Measurements from ENCODE around the gene PRSS36.
"Not testable (repeated sequence)": the region's sequence is repeated elsewhere in the genome, so short reads cannot be mapped to it uniquely, and the experiment has no call there.

The PRSS36 gene

DNA sequence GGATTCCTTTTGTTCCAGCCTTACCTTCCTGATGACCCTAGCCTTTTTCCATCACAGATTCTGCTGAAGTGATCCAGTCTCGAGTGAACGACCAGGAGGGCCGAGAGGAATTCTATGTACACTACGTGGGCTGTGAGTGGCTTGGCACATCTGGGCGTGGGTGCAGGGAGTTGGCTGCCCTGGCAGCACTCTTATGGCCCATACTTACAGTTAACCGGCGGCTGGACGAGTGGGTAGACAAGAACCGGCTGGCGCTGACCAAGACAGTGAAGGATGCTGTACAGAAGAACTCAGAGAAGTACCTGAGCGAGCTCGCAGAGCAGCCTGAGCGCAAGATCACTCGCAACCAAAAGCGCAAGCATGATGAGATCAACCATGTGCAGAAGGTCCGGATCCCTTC is 29.7 kb downstream of the PRSS36 start:
- no peak for DNase-seq (ENCODE audit: low read depth in 2 of 2)

DNA sequence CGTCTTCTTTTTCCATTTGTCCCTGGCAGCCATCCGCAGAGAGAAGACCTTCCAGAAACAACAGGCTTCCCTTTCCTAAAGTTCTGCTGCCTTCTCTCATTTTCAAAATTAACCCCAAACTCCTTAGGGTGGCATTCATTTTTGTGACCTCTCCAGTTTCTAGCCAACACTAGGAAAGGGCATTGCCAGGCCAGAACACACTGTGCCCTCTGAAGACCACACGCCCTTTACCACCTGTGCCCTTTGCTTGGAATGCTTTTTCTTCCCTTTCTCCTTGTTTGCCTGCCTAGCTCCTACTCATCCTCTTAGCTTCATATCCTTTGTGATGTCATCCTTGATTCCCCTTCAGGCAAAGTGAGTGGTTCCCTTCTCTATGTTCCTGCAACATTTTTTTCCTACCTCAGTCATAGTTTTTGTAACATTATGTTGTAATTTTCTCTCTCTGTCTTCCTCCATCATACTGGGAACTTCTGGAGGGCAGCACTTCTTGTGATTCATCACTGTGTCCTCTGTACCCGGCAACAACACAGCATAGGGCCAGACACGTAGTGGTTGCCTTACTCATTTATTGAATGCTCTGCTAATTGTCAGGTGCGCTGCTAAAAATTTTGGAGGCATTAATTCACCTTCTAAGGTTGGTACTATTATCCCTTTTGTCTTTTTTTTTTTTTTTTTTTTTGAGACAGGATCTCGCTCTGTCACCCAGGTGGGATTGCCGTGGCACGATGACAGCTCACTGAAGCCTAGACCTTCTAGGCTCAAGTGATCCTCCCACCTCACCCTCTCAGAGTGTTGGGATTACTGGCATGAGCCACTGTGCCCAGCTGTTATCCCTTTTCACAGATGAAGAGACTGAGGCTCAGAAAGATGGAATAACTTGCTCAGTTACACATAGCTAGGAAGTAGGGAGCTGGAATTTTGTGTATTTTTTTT is 31.4 kb downstream of the PRSS36 start:
- DNase-seq (ENCODE audit: low read depth in 2 of 2): no peak

DNA sequence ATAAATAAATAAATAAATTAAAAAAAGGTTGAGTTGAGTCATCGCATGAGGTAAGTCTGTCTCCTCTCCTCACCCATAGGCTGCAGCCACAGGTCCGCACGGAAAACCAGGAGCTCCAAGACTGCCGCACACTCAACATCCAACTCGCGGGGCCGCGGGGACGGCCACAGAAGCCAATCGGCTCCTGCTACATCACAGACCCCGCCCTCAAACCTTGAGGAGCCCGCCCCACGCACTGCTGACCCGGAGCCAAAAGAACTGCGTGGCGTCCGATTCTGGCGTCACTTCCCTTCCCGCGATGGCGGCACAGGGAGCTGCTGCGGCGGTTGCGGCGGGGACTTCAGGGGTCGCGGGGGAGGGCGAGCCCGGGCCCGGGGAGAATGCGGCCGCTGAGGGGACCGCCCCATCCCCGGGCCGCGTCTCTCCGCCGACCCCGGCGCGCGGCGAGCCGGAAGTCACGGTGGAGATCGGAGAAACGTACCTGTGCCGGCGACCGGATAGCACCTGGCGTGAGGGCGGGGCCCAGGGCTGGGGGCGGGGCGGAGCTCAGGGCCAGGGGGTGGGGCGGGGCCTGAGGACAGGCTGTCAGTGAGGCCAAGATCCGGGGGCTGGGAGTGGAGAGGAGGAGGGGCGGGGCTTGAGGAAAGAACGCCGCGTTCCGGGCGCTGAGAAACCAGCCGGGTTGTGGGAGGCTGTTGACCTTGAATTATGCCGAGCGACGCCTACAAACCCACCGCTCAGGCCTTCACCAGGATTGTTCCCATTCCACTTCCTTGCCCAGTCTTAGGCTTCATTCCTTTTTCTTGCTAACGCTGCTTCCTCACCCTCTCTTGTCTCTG is 32.3 kb downstream of the PRSS36 start, which contains the start of gene KAT8:
TSS of gene KAT8 (plus strand) at position 281 of the 839 bp plus-strand sequence. CDS start at position 299, 18 bp downstream.
- peak; percentile 94 to 98 for DNase-seq (ENCODE audit: low read depth in 2 of 2)

DNA sequence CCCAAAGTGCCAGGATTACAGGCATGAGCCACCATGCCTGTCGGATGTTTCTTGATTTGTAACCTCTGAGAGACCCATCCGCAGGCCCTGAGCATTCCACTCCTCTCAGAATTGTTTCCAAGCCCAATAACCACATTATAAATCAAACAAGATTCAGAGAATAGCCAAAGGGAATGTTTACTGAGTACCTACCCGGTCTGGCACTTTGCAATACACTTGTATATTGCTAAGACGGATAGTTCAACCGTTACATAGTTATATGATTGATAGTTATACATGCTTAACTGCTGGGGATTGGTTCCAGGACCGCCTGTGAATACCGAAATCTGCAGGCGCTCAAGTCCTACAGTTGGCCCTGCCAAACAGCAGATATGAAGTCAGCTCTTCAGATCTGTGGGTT is 35.4 kb downstream of the PRSS36 start:
- DNase-seq (ENCODE audit: low read depth in 2 of 2): no peak

DNA sequence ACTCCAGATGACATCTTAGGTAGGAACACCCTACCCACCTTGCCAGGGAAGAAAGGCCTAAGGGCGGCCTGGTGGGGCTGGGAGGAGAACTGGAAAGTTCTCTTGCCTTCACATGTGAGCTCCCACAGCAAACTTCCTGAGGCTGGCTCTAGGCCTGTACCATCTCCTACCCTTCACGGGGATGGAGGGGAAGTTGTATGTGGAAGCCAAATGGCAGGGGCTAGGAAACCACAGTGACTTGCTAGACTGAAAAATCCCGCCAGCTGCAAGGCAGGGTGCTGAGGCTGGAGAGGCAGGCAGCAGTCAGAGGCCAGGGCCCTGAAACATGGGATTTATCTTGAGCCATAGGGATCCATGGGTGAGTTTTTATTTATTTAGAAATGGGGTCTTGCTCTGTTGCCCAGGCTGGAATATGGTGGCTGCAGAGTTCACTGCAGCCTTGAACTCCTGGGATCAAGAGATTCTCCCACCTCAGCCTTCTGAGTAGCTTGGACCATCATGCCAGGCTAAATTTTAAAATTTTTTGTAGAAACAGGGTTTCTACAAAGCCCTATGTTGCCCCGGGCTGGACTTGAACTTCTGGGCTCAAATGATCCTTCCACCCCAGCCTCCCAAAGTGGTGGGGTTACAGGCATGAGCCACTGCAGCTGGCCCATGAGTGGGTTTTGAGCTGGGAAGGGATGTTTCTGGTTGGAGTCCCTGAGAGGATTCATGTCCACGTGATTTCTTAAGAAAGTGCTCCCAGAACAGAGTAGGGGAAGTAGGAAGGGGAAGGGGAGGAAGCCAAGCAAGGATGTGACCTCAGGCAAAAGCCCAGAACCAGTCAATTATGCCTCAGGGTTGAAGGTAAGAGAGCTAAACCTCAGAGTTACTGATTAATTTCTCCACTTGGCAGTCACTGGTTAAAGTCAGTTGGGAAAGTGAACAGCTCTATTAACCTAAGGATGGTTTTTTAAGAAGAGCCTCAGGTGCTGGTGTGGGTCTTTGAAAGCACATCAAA is 36.4 kb downstream of the PRSS36 start:
- no peak for DNase-seq (ENCODE audit: low read depth in 2 of 2)

DNA sequence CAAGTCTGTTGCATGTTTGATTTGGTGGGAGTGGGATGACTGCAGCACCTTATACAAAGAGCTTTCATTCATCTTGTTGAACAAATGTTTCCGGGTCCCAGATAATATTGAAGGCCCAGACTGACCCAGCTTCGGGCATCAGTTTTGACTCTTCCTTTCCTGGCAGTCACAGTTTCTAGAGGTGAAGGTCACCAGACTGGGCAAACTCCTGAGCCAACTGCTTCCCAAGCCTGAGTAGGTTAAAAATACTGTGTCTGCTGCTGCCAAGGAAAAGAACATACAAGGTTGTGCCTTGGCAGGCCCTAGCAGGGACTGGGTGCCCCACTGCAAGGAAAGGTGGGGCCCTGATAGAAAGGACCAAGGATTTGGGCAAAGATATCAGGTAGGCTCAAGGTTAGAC is 37.2 kb downstream of the PRSS36 start:
- DNase-seq (ENCODE audit: low read depth in 2 of 2): no peak

DNA sequence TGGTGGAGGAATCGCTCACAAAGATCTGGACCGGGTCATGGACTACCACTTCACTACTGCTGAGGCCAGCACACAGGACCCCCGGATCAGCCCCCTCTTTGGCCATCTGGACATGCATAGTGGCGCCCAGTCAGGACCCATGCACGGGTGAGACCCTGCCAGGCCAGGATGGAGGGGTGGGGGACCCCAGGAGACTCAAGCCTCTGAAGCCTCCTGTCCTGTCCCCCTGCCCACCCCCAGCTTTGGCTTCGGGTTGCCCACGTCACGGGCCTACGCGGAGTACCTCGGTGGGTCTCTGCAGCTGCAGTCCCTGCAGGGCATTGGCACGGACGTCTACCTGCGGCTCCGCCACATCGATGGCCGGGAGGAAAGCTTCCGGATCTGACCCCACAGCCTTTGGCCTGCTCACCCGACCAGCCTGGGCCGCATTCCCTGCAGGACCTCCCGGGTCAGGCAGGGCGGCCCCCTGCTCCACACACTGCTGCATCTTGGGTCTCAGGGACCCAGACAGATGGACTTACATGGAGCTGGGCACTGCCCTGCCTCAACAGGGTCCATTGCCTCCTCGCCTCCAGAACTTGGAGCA is 37.9 kb downstream of the PRSS36 start:
- DNase-seq (ENCODE audit: low read depth in 2 of 2): no peak

DNA sequence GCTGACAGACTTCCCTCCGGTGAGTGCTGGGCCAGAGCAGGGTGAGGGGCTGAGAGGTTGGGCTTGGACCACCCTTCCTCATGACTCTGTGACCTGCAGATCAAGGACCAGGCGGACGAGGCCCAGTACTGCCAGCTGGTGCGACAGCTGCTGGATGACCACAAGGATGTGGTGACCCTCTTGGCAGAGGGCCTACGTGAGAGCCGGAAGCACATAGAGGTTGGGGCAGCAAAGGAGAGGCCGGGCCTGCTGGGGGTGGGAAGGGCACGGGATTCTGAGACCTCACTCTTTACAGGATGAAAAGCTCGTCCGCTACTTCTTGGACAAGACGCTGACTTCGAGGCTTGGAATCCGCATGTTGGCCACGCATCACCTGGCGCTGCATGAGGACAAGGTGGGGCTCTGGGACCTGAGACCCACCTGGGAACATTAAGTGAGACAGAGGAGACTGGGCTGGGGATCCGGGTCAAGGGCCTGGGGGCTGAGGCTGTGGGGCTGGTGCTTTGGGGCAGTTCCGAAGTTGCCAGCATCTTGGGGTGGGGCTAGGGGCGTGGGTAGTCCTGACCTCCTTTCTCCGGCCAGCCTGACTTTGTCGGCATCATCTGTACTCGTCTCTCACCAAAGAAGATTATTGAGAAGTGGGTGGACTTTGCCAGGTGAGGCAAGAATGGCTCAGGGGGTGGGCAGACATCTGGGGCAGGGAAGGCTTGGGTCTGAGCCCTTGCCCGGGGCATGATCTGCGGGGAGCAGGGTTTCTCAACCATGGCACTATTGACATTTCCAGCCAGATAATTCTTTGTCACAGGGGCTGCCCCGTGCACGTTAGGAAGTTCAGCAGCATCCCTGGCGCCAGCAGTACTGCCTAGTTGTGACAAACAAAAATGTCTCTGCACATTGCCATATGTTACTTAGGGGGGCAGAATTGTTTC is 39.5 kb downstream of the PRSS36 start:
- no peak for DNase-seq (ENCODE audit: low read depth in 2 of 2)

DNA sequence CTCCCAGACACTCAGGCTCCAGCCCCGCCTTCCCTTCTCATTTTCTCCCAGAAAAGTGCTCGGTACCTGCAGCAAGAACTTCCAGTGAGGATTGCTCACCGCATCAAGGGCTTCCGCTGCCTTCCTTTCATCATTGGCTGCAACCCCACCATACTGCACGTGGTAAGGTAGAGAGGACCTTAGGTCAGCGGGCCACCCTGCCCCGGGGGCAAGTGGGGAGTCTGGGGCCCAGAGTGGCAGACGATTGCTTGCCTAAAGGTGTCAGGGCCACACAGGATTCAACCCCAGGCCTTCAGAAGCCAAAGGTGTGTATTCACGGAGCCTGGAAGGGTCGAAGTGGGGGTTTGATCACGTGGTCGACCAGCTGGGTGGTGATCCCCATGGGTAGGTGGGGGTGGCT is 40.2 kb downstream of the PRSS36 start:
- DNase-seq (ENCODE audit: low read depth in 2 of 2): no peak

DNA sequence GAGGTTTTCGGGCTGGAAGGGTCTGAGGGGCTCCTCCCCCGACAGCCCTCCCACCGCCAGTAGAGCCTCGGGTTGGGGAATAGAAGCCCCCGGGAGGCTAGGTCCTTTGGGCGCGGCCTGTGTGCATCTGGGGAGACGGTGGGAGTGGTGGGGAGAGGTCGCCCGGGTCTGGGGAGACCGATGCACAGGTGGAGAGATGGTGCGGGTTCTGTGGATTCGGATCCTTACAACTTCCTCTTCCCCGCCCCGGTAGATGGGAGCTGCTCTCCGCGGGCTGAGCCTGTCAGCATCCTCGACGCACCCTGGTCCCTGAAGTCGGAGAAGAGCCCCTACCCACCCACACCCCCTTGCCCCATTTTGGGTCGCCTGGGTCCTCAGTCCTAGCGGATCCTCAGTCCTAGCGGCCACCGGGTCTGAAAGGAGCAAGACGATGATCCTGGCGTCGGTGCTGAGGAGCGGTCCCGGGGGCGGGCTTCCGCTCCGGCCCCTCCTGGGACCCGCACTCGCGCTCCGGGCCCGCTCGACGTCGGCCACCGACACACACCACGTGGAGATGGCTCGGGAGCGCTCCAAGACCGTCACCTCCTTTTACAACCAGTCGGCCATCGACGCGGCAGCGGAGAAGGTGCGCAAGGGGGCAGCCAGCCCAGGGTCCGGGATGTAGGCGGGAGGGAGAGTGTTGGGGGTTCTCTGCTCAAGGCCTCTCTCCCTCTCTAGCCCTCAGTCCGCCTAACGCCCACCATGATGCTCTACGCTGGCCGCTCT is 40.9 kb downstream of the PRSS36 start:
- DNase-seq (ENCODE audit: low read depth in 2 of 2): no peak

DNA sequence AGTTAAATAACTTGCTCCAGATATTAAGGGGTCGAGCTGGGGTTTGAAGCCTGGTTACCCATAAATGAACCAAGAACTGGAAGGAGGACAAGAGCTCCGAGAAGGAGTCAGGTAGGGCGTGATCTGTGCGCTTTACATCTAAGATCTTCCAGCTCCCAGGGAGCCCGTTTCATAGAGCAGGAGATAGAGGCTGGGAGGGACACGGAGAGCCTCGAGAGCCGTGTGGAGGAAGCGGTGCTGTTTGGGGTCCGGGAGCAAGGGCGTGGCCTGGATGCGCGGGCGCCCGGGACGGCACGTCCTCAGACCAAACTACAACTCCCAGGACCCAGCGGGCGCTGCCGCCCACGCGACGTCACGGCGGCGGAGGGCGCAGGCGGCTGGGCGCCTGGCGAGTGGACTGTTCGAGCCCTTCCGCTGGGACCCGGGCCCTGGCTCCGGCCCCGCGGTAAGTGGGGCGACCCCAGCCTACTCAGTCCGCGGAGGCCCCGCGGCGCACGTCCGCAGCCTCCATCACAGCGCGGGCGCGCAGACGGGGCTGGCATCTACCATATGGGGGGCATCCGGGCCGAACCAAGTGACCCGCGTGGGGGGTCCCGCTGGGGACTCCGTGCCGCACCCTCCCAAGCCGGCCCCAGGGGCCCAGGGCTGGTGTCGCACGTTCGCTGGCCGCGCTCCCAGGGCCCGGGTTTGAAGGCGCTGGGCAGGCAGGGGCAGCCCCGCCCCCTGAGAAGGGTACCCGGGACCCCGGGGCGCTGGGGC is 41.7 kb downstream of the PRSS36 start, which contains the start of gene BCKDK:
TSS of gene BCKDK (plus strand) at position 352 of the 759 bp plus-strand sequence. CDS start 838 bp downstream, outside the sequence.
- peak; percentile 58 to 74 for DNase-seq (ENCODE audit: low read depth in 2 of 2)

DNA sequence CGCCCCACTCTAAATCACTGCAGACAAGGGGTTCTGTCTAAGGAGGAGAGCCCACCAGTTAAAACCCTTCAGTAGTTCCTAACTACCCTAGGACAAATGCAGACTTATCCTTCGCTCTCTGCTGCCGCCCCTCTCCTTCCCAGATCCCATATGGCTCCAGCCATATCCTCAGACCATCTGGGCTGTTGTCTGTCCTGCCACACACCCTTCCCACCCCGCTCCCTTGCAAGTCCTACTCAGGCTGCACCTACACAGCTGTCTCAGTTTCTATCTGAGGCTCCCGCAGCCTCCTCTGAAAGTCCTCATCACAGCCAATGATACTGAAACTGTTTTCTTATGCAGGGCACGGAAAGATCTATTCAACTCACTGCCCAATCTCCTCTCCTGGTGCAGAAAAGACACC is 42.4 kb downstream of the PRSS36 start:
- DNase-seq (ENCODE audit: low read depth in 2 of 2): peak in 1 of 2 experiments; percentile 39

DNA sequence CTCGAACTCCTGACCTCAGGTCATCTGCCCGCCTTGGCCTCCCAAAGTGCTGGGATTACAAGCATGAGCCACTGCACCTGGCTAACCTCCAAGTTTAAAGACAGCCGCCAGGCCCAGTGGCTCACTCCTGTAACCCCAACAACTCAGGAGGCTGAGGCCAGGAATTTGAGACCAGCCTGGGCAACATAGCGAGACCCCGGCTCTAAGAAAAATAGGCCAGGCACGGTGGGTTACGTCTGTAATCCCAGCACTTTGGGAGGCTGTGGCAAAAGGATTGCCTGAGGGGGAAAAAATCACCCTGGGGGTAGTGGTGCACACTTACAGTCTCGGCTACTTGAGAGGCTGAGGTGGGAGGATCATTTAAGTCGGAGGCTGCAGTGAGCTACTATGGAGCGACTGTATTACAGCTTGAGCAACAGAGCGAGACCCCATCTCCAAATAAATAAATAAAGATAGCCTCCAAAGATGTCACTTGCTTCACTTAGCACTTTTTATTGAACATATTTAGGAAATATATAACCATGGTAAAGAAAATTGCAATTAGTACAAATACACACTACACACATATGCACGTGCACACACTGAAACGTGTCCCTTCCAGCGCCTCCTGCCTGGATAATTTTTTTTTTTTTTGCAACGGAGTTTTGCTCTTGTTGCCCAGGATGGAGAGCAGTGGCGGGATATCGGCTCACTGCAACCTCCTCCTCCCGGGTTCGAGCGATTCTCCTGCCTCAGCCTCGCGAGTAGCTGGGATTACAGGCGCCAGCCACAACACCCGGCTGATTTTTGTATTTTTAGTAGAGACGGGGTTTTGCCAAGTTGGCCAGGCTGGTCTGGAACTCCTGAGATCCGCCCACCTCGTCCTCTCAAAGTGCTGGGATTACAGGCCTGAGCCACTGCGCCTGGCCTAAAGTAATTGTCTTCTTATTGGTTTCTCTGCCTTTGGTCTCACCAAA is 43.1 kb downstream of the PRSS36 start:
- DNase-seq (ENCODE audit: low read depth in 2 of 2): no peak

DNA sequence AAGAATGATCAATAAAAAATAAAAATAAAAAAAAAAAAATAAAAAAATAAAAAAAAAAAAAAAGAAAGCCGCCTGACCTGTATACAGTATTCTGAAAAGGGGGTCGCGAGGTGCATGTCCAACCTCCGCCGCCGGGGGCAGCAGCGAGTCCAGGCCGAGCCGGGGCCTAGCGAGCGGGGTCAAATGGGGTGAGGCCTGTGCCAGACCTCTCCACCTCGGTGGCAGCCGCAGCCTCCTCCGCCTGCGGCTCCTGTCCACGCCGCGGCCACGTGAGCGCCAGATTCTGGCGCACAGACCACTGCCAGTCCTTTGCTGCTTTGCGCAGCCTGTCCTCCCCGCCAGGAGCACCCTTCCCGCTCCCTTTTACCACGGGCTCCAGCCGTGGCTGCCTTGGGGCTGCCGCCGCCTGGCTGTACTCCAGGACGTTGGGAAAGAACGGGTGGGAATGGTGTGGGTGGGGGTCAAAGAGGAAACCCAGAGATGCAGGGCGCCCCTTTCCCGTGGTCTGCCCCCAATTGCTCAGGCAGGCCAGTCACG is 44.1 kb downstream of the PRSS36 start:
- peak; percentile 56 to 83 for DNase-seq (ENCODE audit: low read depth in 2 of 2)

DNA sequence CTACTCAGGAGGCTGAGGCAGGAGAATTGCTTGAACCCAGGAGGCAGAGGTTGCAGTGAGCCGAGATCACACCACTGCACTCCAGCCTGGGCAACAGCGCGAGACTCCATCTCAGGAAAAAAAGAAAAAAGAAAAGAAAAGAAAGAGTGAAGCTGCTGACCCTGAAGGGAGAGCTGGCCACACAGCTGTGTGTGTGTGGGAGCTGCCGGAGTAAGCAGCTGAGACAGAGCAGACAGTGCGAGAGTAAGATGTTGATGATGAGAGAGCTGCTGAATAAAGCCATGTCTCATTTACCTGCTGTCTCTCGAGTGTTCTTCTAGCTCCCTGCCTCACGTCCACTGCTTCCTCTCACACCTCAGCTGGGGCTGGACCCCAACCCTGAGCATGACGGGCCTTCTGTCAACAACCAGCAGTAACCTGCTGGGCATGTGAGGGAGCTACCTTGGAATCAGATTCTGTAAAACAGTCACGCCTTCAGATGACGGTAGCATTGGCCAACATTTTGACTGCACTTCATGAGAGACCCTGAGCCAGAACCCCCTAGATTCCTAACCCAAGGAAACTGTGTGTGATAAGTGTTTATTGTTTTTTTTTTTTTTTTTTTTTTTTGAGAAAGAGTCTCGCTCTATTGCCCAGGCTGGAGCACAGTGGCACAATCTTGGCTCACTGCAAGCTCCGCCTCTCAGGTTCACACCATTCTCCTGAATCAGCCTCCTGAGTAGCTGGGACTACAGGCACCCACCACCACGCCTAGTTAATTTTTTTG is 48.8 kb downstream of the PRSS36 start:
- not testable (repeated sequence) for DNase-seq (ENCODE audit: low read depth in 2 of 2)
